ENCODE results near the gene NFX1. TPM values are rescaled to one million over a fixed set of nuclear protein-coding genes. Genes with fewer than 3 reads are reported as not detected.

NFX1 gene
- total RNA-seq, 1 donor from 2014 or later = 34.1 TPM

DNA sequence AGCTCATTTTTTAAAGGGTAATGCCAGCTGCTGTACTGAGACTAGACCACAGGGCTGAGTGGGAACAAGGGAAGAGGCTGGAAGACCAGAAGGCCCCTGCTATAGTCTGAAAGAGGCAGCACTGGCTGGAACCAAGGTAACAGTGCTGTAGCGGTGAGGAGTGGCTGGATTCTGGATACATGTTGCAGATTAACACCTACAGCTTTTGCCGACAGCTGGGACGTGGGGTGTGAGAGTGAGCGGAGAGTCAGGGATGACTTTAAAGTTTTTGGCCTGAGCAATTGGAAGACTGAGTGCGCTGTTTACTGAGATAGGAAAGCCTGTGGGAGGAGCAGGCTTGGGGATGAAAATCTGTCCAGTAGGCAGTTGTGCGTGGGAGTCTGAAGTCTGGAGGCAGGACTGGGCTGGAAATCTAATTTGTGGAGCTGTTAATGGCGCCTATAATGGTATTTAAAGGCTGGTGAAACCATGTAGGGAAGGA, 85.6 kb downstream of the NFX1 start:
- Histone ChIP-seq H3K27ac (peak overlapping the region; percentile 35), H3K9me3 (no peaks in the 10 kb centered on the region), H3K27me3 (no peaks in the 10 kb centered on the region), H3K36me3 (peaks cover 0 to 7% of the 10 kb centered on the region in 2 donors), H3K4me3 (no peak overlapping the region), H3K4me1 (peaks cover 19% of the 10 kb centered on the region)
- TF ChIP-seq, protein P1, sequence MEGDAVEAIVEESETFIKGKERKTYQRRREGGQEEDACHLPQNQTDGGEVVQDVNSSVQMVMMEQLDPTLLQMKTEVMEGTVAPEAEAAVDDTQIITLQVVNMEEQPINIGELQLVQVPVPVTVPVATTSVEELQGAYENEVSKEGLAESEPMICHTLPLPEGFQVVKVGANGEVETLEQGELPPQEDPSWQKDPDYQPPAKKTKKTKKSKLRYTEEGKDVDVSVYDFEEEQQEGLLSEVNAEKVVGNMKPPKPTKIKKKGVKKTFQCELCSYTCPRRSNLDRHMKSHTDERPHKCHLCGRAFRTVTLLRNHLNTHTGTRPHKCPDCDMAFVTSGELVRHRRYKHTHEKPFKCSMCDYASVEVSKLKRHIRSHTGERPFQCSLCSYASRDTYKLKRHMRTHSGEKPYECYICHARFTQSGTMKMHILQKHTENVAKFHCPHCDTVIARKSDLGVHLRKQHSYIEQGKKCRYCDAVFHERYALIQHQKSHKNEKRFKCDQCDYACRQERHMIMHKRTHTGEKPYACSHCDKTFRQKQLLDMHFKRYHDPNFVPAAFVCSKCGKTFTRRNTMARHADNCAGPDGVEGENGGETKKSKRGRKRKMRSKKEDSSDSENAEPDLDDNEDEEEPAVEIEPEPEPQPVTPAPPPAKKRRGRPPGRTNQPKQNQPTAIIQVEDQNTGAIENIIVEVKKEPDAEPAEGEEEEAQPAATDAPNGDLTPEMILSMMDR (IDR thresholded peaks at IDR 0.05) = no peak
- no peak for TF ChIP-seq POLR2A (IDR thresholded peaks at IDR 0.05)
- no peak for DNase-seq (ENCODE audit: extremely low spot score in 2 of 2)
- intact Hi-C loops (cut with DNase I) = loop anchor here (5.0 kb wide), 2 partner anchors 41 to 91 kb away; no protein-coding TSS in a partner anchor

DNA sequence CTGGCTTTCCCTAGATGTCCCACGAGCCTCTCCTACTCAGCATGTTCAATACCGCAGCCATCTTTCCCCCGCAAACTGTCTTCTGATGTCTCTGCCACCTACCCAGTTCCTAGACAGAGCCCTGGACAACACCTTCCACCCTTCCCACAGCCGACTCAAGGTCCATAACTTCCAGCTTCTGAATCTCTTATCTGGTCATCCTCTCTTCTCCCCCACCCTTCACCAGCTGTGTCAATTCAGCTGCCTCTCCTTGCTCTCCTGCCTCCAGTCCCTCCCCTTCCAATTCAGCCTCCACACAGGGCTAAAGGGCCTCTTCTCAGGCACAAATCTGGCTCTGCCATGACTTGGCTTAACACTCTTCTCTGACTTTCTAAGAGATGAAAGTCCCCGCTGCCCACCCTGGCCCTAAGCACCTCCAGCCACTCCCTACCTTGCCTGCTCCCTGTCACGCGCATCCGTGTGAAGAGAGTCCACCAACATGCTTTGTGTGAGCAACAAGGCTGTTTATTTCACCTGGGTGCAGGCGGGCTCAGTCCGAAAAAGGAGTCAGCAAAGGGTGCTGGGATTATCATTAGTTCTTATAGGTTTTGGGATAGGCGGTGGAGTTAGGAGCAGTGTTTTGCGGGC, 86.9 kb downstream of the NFX1 start:
- Histone ChIP-seq H3K27ac (no peak overlapping the region), H3K36me3 (no peaks in the 10 kb centered on the region), H3K4me1 (peaks cover 19% of the 10 kb centered on the region), H3K27me3 (no peaks in the 10 kb centered on the region), H3K4me3 (no peak overlapping the region), H3K9me3 (no peaks in the 10 kb centered on the region)
- intact Hi-C loops (cut with DNase I) = loop anchor here (5.0 kb wide), 2 partner anchors 40 to 90 kb away; no protein-coding TSS in a partner anchor
- DNase-seq (ENCODE audit: extremely low spot score in 2 of 2) = no peak
- TF ChIP-seq, protein P1 (IDR thresholded peaks at IDR 0.05) = no peak
- no peak for TF ChIP-seq POLR2AphosphoS5 (IDR thresholded peaks at IDR 0.05; ENCODE audit: insufficient read depth in 1 of 2, low read depth in 1 of 2)
- no peak for TF ChIP-seq POLR2A (IDR thresholded peaks at IDR 0.05)

DNA sequence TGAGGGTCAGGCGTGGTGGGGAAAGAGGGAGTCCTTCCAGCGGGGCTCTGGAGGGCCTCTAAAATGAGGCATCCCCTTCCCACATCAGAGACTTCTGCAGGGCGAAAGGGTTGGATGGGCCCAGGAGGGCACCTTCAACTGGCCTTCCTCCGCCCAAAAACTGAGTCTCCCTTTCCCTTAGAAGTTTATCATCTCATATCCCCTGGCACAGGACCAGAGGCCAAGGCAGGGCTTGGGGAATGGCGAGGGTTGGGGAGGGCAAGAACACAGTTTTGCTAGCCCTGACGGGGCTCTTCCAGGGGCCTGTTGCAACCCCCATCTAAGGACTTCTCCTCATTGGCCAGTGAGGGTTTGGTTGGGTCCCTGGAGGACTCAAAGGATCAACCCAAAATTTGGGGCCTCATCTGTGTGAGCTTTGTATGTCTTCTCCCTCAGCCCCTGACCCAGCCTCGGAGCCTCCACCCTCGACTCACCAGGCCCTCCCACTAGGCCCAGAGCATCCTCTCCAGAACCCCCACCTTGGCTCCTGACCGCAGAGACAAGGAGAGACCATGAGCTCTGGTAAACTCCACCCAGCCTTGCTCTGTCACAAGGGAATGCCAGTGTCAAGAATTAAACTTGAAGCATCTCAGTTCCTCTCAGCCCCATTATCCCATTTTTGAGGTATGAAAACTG, 87.9 kb downstream of the NFX1 start:
- intact Hi-C loops (cut with DNase I) = loop anchor here (5.0 kb wide), 2 partner anchors 39 to 89 kb away; no protein-coding TSS in a partner anchor
- Histone ChIP-seq H3K4me1 (peaks cover 19% of the 10 kb centered on the region), H3K36me3 (no peaks in the 10 kb centered on the region), H3K27ac (no peak overlapping the region), H3K9me3 (no peaks in the 10 kb centered on the region), H3K4me3 (no peak overlapping the region), H3K27me3 (no peaks in the 10 kb centered on the region)
- TF ChIP-seq POLR2A (IDR thresholded peaks at IDR 0.05) = no peak
- TF ChIP-seq POLR2AphosphoS5 (IDR thresholded peaks at IDR 0.05; ENCODE audit: insufficient read depth in 1 of 2, low read depth in 1 of 2) = no peak
- TF ChIP-seq, protein P1 (IDR thresholded peaks at IDR 0.05) = no peak
- DNase-seq (ENCODE audit: extremely low spot score in 2 of 2) = no peak

DNA sequence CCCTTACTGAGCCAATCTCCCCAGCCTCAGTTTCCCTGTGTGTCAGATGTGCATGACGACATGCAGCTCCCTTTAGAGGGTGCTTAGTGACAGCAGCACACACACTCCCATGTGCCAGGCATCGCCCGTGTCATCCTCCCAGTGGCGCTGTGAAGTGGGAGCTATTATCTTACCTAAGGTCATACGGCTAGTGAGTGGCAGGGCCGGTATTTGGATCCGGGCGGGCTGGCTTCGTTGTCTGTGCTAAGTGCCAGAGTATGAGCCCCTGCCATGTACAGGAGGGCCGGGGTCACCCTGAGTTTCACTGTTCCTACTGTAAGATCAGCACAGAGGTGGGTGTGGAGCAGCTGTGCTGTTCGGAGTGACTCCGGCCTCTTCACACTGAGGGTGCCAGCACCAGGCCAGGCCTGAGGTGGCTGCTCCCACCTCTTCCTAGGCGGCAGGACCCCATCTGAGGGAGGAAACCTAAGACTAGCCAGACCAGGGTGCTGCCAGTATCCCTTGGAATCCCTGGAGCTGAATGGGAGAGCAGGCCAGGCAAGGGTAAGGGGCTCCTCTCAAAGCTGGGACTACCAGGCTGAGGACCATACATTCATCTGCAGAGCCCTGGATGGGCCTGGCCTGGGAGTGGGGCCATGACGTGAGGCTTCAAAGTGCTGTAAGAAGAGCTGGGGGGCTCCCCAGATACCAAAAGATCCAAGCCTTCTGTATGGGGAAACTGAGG, 89.5 kb downstream of the NFX1 start:
- H3K9me3 ChIP-seq = no peaks in the 10 kb centered on the region
- H3K4me3 ChIP-seq = no peak overlapping the region
- no peaks in the 10 kb centered on the region for H3K27me3 ChIP-seq
- TF ChIP-seq POLR2A (IDR thresholded peaks at IDR 0.05) (no peak), POLR2AphosphoS5 (IDR thresholded peaks at IDR 0.05; ENCODE audit: insufficient read depth in 1 of 2, low read depth in 1 of 2) (no peak)
- TF ChIP-seq, protein P1 (IDR thresholded peaks at IDR 0.05) = no peak
- H3K27ac ChIP-seq = no peak overlapping the region
- DNase-seq (ENCODE audit: extremely low spot score in 2 of 2) = no peak
- H3K4me1 ChIP-seq = peaks cover 15% of the 10 kb centered on the region
- no peaks in the 10 kb centered on the region for H3K36me3 ChIP-seq
- intact Hi-C loops (cut with DNase I) = loop anchor here (5.0 kb wide), 2 partner anchors 37 to 87 kb away; no protein-coding TSS in a partner anchor

All from vagina (tissue), 2 donors.